DMS 273 (cell line): ENCODE measurements around the gene IGF2BP3.
"Not testable (repeated sequence)": the region's sequence is repeated elsewhere in the genome, so short reads cannot be mapped to it uniquely, and the experiment has no call there.

Experiments used
- DNase-seq: peaks from one replicate; lab custom pipeline; 2025; ENCODE audit not compliant: unreplicated experiment; lab: John Stamatoyannopoulos, UW

IGF2BP3 gene

GRCh38 chr7:23426876-23427275 is 43.4 kb downstream of the IGF2BP3 start:
- DNase-seq, result no peak

- DNase-seq, result no peak
These were observed 47.4 kb downstream of the IGF2BP3 start for GRCh38 chr7:23422909-23423308.

GRCh38 chr7:23422384-23422783 is 47.9 kb downstream of the IGF2BP3 start:
- DNase-seq, result no peak

- no peak for DNase-seq
These were observed 50.4 kb downstream of the IGF2BP3 start for GRCh38 chr7:23419845-23420244.

- DNase-seq, result no peak
These were observed 51.1 kb downstream of the IGF2BP3 start for GRCh38 chr7:23419160-23419559.

- peak; percentile 16 for DNase-seq
These were observed 52.2 kb downstream of the IGF2BP3 start for GRCh38 chr7:23418046-23418445.

GRCh38 chr7:23415198-23415597 is 55.1 kb downstream of the IGF2BP3 start:
- DNase-seq, result no peak

- no peak for DNase-seq
These were observed 59.7 kb downstream of the IGF2BP3 start for GRCh38 chr7:23410446-23411183.

- DNase-seq, result not testable (repeated sequence)
These were observed 63.7 kb downstream of the IGF2BP3 start for GRCh38 chr7:23406564-23406963.

GRCh38 chr7:23405240-23405618 is 65.1 kb downstream of the IGF2BP3 start:
- DNase-seq, result no peak

GRCh38 chr7:23404546-23405239 is 65.6 kb downstream of the IGF2BP3 start:
- no peak for DNase-seq

- DNase-seq, result no peak
These were observed 66.3 kb downstream of the IGF2BP3 start for GRCh38 chr7:23403970-23404369.

GRCh38 chr7:23398090-23398489 is 72.2 kb downstream of the IGF2BP3 start:
- not testable (repeated sequence) for DNase-seq

GRCh38 chr7:23397241-23397640 is 73.0 kb downstream of the IGF2BP3 start:
- DNase-seq, result peak; percentile 31

GRCh38 chr7:23396222-23397015 is 73.9 kb downstream of the IGF2BP3 start:
- peak; percentile 31 for DNase-seq

- DNase-seq, result peak; percentile 96
These were observed 75.7 kb downstream of the IGF2BP3 start for GRCh38 chr7:23394488-23395171.

GRCh38 chr7:23393636-23394035 is 76.7 kb downstream of the IGF2BP3 start:
- DNase-seq, result no peak

- no peak for DNase-seq
These were observed 80.6 kb downstream of the IGF2BP3 start for GRCh38 chr7:23389701-23390100.

- DNase-seq, result no peak
These were observed 82.7 kb downstream of the IGF2BP3 start for GRCh38 chr7:23387583-23387982.

- no peak for DNase-seq
These were observed 85.2 kb downstream of the IGF2BP3 start for GRCh38 chr7:23385140-23385539.

- no peak for DNase-seq
These were observed 87.1 kb downstream of the IGF2BP3 start for GRCh38 chr7:23383225-23383624.
